ENCODE measurements around the gene NRG2.

The NRG2 gene

GRCh38 chr5:139975942-139976341 is 67.2 kb downstream of the NRG2 start:
- intact Hi-C loops (cut with DNase I; ENCODE audit: low total_unique reads): no loop called here
- H3K4me3 ChIP-seq: no peak overlapping the region
- no peaks in the 10 kb centered on the region for H3K9me3 ChIP-seq
- peaks cover 0 to 2% of the 10 kb centered on the region in 2 donors for H3K27me3 ChIP-seq
- no peak overlapping the region for H3K27ac ChIP-seq
- no peak for DNase-seq
- H3K36me3 ChIP-seq: no peaks in the 10 kb centered on the region
- TF ChIP-seq CTCF (IDR thresholded peaks at IDR 0.05): no peak
- no peaks in the 10 kb centered on the region for H3K4me1 ChIP-seq

GRCh38 chr5:139975306-139975705 is 67.8 kb downstream of the NRG2 start:
- Histone ChIP-seq H3K27ac (no peak overlapping the region), H3K27me3 (no peaks in the 10 kb centered on the region), H3K4me3 (no peak overlapping the region), H3K36me3 (no peaks in the 10 kb centered on the region), H3K4me1 (no peaks in the 10 kb centered on the region), H3K9me3 (no peaks in the 10 kb centered on the region)
- DNase-seq: no peak
- TF ChIP-seq CTCF (IDR thresholded peaks at IDR 0.05): no peak
- intact Hi-C loops (cut with DNase I; ENCODE audit: low total_unique reads): no loop called here

GRCh38 chr5:139974661-139975060 is 68.4 kb downstream of the NRG2 start:
- DNase-seq: no peak
- no peaks in the 10 kb centered on the region for H3K27me3 ChIP-seq
- H3K4me1 ChIP-seq: no peaks in the 10 kb centered on the region
- no peaks in the 10 kb centered on the region for H3K9me3 ChIP-seq
- H3K27ac ChIP-seq: no peak overlapping the region
- no peak for TF ChIP-seq CTCF (IDR thresholded peaks at IDR 0.05)
- intact Hi-C loops (cut with DNase I; ENCODE audit: low total_unique reads): no loop called here
- no peaks in the 10 kb centered on the region for H3K36me3 ChIP-seq
- no peak overlapping the region for H3K4me3 ChIP-seq

DNA sequence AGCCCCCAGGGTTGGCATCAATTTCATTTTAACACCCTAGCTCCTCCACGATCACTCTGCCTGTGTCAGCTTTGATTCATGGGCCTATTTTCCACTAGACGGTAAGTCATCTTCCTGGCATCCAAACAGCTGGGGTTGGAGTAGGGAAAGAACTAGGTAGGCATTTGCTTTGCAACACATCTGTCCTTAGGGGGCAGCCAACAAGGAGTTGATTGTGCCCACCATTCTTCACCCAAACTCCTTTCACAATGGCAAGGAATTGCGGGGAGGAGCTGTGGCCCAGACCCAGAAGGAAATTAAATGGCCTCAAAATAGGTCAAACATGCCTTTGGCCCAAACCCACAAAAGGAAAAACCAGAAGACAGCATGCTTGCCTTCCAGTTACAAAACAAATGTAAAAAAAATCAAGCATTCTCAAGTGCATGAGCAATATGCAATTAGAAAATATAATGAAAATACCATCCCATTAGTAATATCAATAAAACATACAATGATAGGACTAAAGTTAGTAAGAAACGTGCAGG is 71.8 kb downstream of the NRG2 start:
- DNase-seq: no peak

DNA sequence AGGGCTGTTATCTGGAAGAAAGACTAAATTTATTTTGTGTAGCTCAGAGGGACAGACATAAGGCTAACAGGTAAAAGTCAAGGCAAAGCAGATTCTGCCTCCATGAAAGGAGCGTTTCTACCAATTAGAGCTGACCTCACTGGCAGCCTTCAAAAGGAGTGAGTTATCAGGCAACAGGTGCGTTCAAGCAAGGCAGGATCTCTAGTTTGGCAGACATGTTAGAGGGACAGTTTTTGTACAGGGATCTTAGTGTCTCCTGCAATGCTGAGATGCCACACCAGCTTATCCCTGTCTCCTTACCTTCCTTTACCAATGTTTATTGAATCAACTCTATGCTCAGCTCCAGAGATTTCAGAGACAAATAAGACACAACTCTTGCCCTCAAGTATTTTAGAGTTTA is 73.8 kb downstream of the NRG2 start:
- no peak for DNase-seq
- Histone ChIP-seq H3K27me3 (peaks cover 0 to 6% of the 10 kb centered on the region in 2 donors), H3K9me3 (no peaks in the 10 kb centered on the region), H3K4me1 (peaks cover 0 to 19% (median 6%) of the 10 kb centered on the region in 4 donors), H3K27ac (no peak overlapping the region), H3K36me3 (no peaks in the 10 kb centered on the region), H3K4me3 (no peak overlapping the region)
- intact Hi-C loops (cut with DNase I; ENCODE audit: low total_unique reads): loop anchor here (2.0 kb wide), 1 partner anchor 181 kb away; no protein-coding TSS in a partner anchor
- no peak for TF ChIP-seq CTCF (IDR thresholded peaks at IDR 0.05)

More for the DNA sequence above, 71.8 kb downstream of the NRG2 start:
- intact Hi-C loops (cut with DNase I; ENCODE audit: low total_unique reads): no loop called here
- TF ChIP-seq CTCF (IDR thresholded peaks at IDR 0.05): no peak
- H3K27me3 ChIP-seq: no peaks in the 10 kb centered on the region
- no peak overlapping the region for H3K4me3 ChIP-seq
- peaks cover 0 to 13% (median 6%) of the 10 kb centered on the region in 4 donors for H3K4me1 ChIP-seq
- no peak overlapping the region for H3K27ac ChIP-seq
- no peaks in the 10 kb centered on the region for H3K9me3 ChIP-seq
- H3K36me3 ChIP-seq: no peaks in the 10 kb centered on the region

All from tibial artery (tissue), 4 donors.